H9 (cell line): ENCODE measurements around the gene EEF1AKMT2. TPM values are rescaled to one million over a fixed set of nuclear protein-coding genes. Genes with fewer than 3 reads are reported as not detected.
A peak's percentile ranks its signal among the peaks of the same experiment; 100 is the strongest.
"Not testable (repeated sequence)": the region's sequence is repeated elsewhere in the genome, so short reads cannot be mapped to it uniquely, and the experiment has no call there.

Experiments used
- DNase-seq: peaks from one replicate; pipeline ENCODE4 v3.0.0-alpha.2; 2017
- H2AFZ ChIP-seq: one replicate; pipeline ENCODE4 v1.6.1; 2013; ENCODE audit warnings: mild to moderate bottlenecking, low read length, control low read depth, moderate library complexity
- H2AK5ac ChIP-seq: 2 replicates; pipeline ENCODE4 v1.6.1; 2013; ENCODE audit warnings: low read length, control low read depth, mixed read lengths; ENCODE audit not compliant: insufficient read length
- H2BK120ac ChIP-seq: one replicate; pipeline ENCODE4 v1.6.1; 2013; ENCODE audit warnings: low read depth, mild to moderate bottlenecking, low read length, control low read depth, inconsistent platforms; ENCODE audit not compliant: poor library complexity, severe bottlenecking
- H2BK12ac ChIP-seq: 2 replicates; pipeline ENCODE4 v1.6.1; 2013; ENCODE audit warnings: low read length, control low read depth, mixed read lengths, low read depth; ENCODE audit not compliant: insufficient read length
- H2BK15ac ChIP-seq: 2 replicates; pipeline ENCODE4 v1.6.1; 2013; ENCODE audit warnings: low read depth, low read length, control low read depth
- H2BK20ac ChIP-seq: one replicate; pipeline ENCODE4 v1.6.1; 2013; ENCODE audit warnings: low read depth, mild to moderate bottlenecking, low read length, control low read depth, inconsistent platforms; ENCODE audit not compliant: poor library complexity, severe bottlenecking
- H2BK5ac ChIP-seq: 2 replicates; pipeline ENCODE4 v1.6.1; 2013; ENCODE audit warnings: low read length, control low read depth, mixed read lengths; ENCODE audit not compliant: insufficient read length
- H3K14ac ChIP-seq: 2 replicates; pipeline ENCODE4 v1.6.1; 2013; ENCODE audit warnings: low read length, control low read depth; ENCODE audit not compliant: insufficient read depth
- H3K18ac ChIP-seq: 2 replicates; pipeline ENCODE4 v1.6.1; 2013; ENCODE audit warnings: low read depth, mild to moderate bottlenecking, mixed read lengths, low read length, control low read depth; ENCODE audit not compliant: insufficient read length
- H3K23ac ChIP-seq: 2 replicates; pipeline ENCODE4 v1.6.1; 2013; ENCODE audit warnings: low read length, control low read depth, mixed read lengths, low read depth; ENCODE audit not compliant: insufficient read length
- H3K23me2 ChIP-seq: 2 replicates; pipeline ENCODE4 v1.6.1; 2013; ENCODE audit warnings: low read depth, mild to moderate bottlenecking, mixed read lengths, low read length, control low read depth; ENCODE audit not compliant: insufficient read length, poor library complexity, severe bottlenecking
- H3K27ac ChIP-seq: 2 replicates; pipeline ENCODE4 v1.5.1; 2013; ENCODE audit warnings: low read length, control low read depth, mixed read lengths, low read depth; ENCODE audit not compliant: insufficient read length
- H3K27me3 ChIP-seq: 2 replicates; pipeline ENCODE4 v1.6.1; 2013; ENCODE audit warnings: low read length, control low read depth, inconsistent platforms; ENCODE audit not compliant: insufficient read depth
- H3K4ac ChIP-seq: 2 replicates; pipeline ENCODE4 v1.6.1; 2013; ENCODE audit warnings: low read depth, mild to moderate bottlenecking, control low read depth, inconsistent platforms, low read length, moderate library complexity
- H3K4me1 ChIP-seq: 2 replicates; pipeline ENCODE4 v1.6.1; 2013; ENCODE audit warnings: low read length, control low read depth, inconsistent platforms; ENCODE audit not compliant: insufficient read depth
- H3K4me2 ChIP-seq: 2 replicates; pipeline ENCODE4 v1.6.1; 2013; ENCODE audit warnings: low read length, control low read depth, mixed read lengths; ENCODE audit not compliant: insufficient read length, insufficient read depth
- H3K56ac ChIP-seq: 2 replicates; pipeline ENCODE4 v1.6.1; 2013; ENCODE audit warnings: low read depth, mild to moderate bottlenecking, mixed read lengths, low read length, control low read depth; ENCODE audit not compliant: insufficient read length
- H3K79me1 ChIP-seq: 2 replicates; pipeline ENCODE4 v1.6.1; 2013; ENCODE audit warnings: low read depth, mild to moderate bottlenecking, moderate library complexity, low read length, control low read depth, inconsistent platforms; ENCODE audit not compliant: insufficient read depth, poor library complexity, severe bottlenecking
- H3K79me2 ChIP-seq: 2 replicates; pipeline ENCODE4 v1.6.1; 2013; ENCODE audit warnings: low read length, control low read depth, inconsistent platforms; ENCODE audit not compliant: insufficient read depth
- H3K9ac ChIP-seq: 2 replicates; pipeline ENCODE4 v1.6.1; 2013; ENCODE audit warnings: low read length, control low read depth, mixed read lengths; ENCODE audit not compliant: insufficient read length; ENCODE audit errors: extremely low read depth
- H3K9me3 ChIP-seq: one replicate; pipeline ENCODE4 v1.6.1; 2013; ENCODE audit warnings: low read depth, low read length, inconsistent platforms; ENCODE audit not compliant: control insufficient read depth
- H3T11ph ChIP-seq: one replicate; pipeline ENCODE4 v1.6.1; 2013; ENCODE audit warnings: mild to moderate bottlenecking, low read length, control low read depth, inconsistent platforms
- H4K20me1 ChIP-seq: one replicate; pipeline ENCODE4 v1.6.1; 2013; ENCODE audit not compliant: control insufficient read depth, insufficient read length, insufficient read depth
- H4K5ac ChIP-seq: 2 replicates; pipeline ENCODE4 v1.6.1; 2013; ENCODE audit warnings: low read depth, mild to moderate bottlenecking, mixed read lengths, low read length, control low read depth; ENCODE audit not compliant: insufficient read length
- H4K8ac ChIP-seq: replicated peaks from 2 replicates; pipeline ENCODE4 v1.6.1; 2013; ENCODE audit warnings: low read length, control low read depth, mixed read lengths, low read depth; ENCODE audit not compliant: insufficient read length
- H4K91ac ChIP-seq: 2 replicates; pipeline ENCODE4 v1.6.1; 2013; ENCODE audit warnings: low read depth, mild to moderate bottlenecking, moderate library complexity, mixed read lengths, low read length, control low read depth; ENCODE audit not compliant: insufficient read length
- H3K27ac Mint-ChIP-seq, 3 experiments: 2 replicates in 2 of 3; 3 replicates in 1 of 3; pipeline ENCODE4 v1.8.0; 2020 to 2021; ENCODE audit warnings: mixed read lengths in 3 of 3, mild to moderate bottlenecking in 1 of 3, moderate library complexity in 1 of 3
- H3K27me3 Mint-ChIP-seq: 2 replicates; pipeline ENCODE4 v1.8.0; 2021; ENCODE audit warnings: low read depth, mild to moderate bottlenecking, moderate library complexity, mixed read lengths
- H3K36me3 Mint-ChIP-seq, 3 experiments: 2 replicates in 2 of 3; 3 replicates in 1 of 3; pipeline ENCODE4 v1.8.0; 2020 to 2021; ENCODE audit warnings: low read depth in 3 of 3, mixed read lengths in 3 of 3; ENCODE audit not compliant: insufficient read depth in 1 of 3
- H3K4me1 Mint-ChIP-seq, 2 experiments: 2 replicates each; pipeline ENCODE4 v1.8.0; 2020; ENCODE audit warnings: mixed read lengths in 2 of 2
- H3K4me3 Mint-ChIP-seq, 2 experiments: 2 replicates in 1 of 2; 3 replicates in 1 of 2; pipeline ENCODE4 v1.8.0; 2020 to 2021; ENCODE audit warnings: mild to moderate bottlenecking in 2 of 2, mixed read lengths in 2 of 2, moderate library complexity in 1 of 2
- H3K9me3 Mint-ChIP-seq, 2 experiments: 2 replicates in 1 of 2; 3 replicates in 1 of 2; pipeline ENCODE4 v1.8.0; 2020; ENCODE audit warnings: mild to moderate bottlenecking in 2 of 2, mixed read lengths in 2 of 2, moderate library complexity in 1 of 2
- WGBS: extraction: QIAGEN DNeasy Blood & Tissue Kit; methylation state at CpG from one replicate; pipeline ENCODE4 v1.1.7; 2013; ENCODE audit warnings: missing lambda C conversion rate, low lambda C conversion rate, mixed read lengths; ENCODE audit not compliant: insufficient read length; ENCODE audit errors: extremely low coverage; 5-methylcytosine and 5-hydroxymethylcytosine counted together
- total RNA-seq: library from RNA; stranded (reverse); gene quantifications from 2 replicates; pipeline ENCODE4 v1.2.1, GENCODE V29; 2021
- TF ChIP-seq, protein P1 (sequence below): fragments of 200-600 bp; sonication (generic); conservative IDR thresholded peaks from 3 replicates; pipeline ENCODE4 v1.8.0; 2021; ENCODE audit warnings: antibody characterized with exemption, mild to moderate bottlenecking

Gene EEF1AKMT2
- total RNA-seq, 1 experiment from 2014 or later = 19.0 TPM

DNA sequence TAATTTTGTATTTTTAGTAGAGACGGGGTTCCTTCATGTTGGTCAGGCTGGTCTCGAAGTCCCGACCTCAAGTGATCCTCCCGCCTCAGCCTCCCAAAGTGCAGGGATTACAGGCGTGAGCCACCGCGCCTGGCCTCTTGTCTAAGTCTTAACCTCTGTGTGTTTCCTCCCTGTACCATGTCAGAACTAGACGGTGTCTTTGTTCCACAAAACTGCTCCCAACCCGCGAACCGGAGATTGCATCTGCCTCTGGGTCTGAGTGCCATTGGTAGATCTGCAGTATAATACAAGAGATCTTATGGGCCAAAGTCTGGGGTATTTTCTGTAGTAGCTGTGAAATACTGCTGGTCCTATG lies 1.3 kb upstream of the EEF1AKMT2 start:
- Mint-ChIP-seq H3K36me3 (peaks cover 5 to 9% (median 6%) of the 10 kb centered on the region in 3 experiments; a peak in 5 of 7 replicates), H3K9me3 (no peaks in the 10 kb centered on the region), H3K4me3 (peak overlapping the region; percentile 92 to 96), H3K4me1 (peaks cover 2 to 8% of the 10 kb centered on the region in 2 experiments; a peak in 2 of 4 replicates), H3K27me3 (peaks cover 3% of the 10 kb centered on the region), H3K27ac (no peak overlapping the region)
- Histone ChIP-seq H4K91ac (no peak overlapping the region), H2BK15ac (no peak overlapping the region), H3K79me1 (peaks cover 4% of the 10 kb centered on the region), H2BK20ac (no peak overlapping the region), H3K27me3 (no peaks in the 10 kb centered on the region), H4K20me1 (no peaks in the 10 kb centered on the region), H4K8ac (no peak overlapping the region), H2AFZ (no peak overlapping the region), H3K56ac (no peak overlapping the region), H3K4ac (no peak overlapping the region), H3T11ph (no peak overlapping the region), H3K4me1 (no peaks in the 10 kb centered on the region), H3K18ac (no peak overlapping the region), H3K79me2 (peaks cover 2% of the 10 kb centered on the region; the same call in 1 of the 2 replicates), H2BK5ac (no peak overlapping the region), H3K9me3 (no peaks in the 10 kb centered on the region), H3K23me2 (peaks cover 4% of the 10 kb centered on the region), H3K4me2 (no peak overlapping the region), H2BK120ac (no peak overlapping the region), H3K14ac (no peak overlapping the region), H2BK12ac (no peak overlapping the region), H3K27ac (no peak overlapping the region), H3K23ac (no peak overlapping the region), H4K5ac (no peak overlapping the region), H3K9ac (no peak overlapping the region), H2AK5ac (no peak overlapping the region)
- DNase-seq = no peak
- WGBS = no CpG with 5 or more reads among the region's 11 CpGs
- TF ChIP-seq, protein P1, sequence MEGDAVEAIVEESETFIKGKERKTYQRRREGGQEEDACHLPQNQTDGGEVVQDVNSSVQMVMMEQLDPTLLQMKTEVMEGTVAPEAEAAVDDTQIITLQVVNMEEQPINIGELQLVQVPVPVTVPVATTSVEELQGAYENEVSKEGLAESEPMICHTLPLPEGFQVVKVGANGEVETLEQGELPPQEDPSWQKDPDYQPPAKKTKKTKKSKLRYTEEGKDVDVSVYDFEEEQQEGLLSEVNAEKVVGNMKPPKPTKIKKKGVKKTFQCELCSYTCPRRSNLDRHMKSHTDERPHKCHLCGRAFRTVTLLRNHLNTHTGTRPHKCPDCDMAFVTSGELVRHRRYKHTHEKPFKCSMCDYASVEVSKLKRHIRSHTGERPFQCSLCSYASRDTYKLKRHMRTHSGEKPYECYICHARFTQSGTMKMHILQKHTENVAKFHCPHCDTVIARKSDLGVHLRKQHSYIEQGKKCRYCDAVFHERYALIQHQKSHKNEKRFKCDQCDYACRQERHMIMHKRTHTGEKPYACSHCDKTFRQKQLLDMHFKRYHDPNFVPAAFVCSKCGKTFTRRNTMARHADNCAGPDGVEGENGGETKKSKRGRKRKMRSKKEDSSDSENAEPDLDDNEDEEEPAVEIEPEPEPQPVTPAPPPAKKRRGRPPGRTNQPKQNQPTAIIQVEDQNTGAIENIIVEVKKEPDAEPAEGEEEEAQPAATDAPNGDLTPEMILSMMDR = no peak

DNA sequence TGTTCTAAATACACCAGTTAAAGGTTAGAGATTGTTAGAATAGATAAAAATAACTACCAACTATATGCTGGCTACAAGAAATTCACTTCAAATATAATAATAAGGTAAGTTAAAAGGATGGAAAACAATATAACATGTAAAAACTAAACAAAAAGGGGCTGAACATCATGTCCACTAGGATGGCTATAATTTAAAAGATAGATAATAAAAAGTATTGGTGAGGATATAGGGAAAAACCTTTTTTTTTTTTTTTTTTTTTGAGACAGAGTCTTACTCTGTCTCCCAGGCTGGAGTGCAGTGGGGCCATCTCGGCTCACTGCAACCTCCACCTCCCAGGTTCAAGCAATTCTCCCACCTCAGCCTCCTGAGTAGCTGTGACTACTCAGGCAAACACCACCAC lies 8.8 kb downstream of the EEF1AKMT2 start:
- H3K14ac ChIP-seq, H3K9me3 ChIP-seq, H4K91ac ChIP-seq, H3K4me3 Mint-ChIP-seq, H2AFZ ChIP-seq, H2BK15ac ChIP-seq, H3K79me2 ChIP-seq, H3K23ac ChIP-seq, H2BK20ac ChIP-seq, H3K4me2 ChIP-seq, H3K23me2 ChIP-seq, H3K4ac ChIP-seq, H3K27me3 Mint-ChIP-seq, H3K4me1 Mint-ChIP-seq, H3K79me1 ChIP-seq, H4K5ac ChIP-seq, H3K27ac Mint-ChIP-seq, H2BK120ac ChIP-seq, H3K27me3 ChIP-seq, H3K56ac ChIP-seq, H2BK12ac ChIP-seq, H4K8ac ChIP-seq, H3K4me1 ChIP-seq, H2AK5ac ChIP-seq, H4K20me1 ChIP-seq, H3K9ac ChIP-seq, H3T11ph ChIP-seq, H2BK5ac ChIP-seq, H3K18ac ChIP-seq, DNase-seq, H3K9me3 Mint-ChIP-seq, H3K27ac ChIP-seq: not testable (repeated sequence)
- WGBS = no CpG with 5 or more reads among the region's 1 CpG
- H3K36me3 Mint-ChIP-seq = peaks cover 18 to 70% (median 64%) of the 10 kb centered on the region in 3 experiments; a peak in 6 of 7 replicates
